SKM-1 treated with dmso at 0.1 percent for 144 hours (cell line): ENCODE measurements around the gene TRIM66.

ENCODE experiments used
- DNase-seq: peaks from one replicate; lab custom pipeline; 2025; ENCODE audit not compliant: unreplicated experiment; lab: John Stamatoyannopoulos, UW

Gene TRIM66, protein sequence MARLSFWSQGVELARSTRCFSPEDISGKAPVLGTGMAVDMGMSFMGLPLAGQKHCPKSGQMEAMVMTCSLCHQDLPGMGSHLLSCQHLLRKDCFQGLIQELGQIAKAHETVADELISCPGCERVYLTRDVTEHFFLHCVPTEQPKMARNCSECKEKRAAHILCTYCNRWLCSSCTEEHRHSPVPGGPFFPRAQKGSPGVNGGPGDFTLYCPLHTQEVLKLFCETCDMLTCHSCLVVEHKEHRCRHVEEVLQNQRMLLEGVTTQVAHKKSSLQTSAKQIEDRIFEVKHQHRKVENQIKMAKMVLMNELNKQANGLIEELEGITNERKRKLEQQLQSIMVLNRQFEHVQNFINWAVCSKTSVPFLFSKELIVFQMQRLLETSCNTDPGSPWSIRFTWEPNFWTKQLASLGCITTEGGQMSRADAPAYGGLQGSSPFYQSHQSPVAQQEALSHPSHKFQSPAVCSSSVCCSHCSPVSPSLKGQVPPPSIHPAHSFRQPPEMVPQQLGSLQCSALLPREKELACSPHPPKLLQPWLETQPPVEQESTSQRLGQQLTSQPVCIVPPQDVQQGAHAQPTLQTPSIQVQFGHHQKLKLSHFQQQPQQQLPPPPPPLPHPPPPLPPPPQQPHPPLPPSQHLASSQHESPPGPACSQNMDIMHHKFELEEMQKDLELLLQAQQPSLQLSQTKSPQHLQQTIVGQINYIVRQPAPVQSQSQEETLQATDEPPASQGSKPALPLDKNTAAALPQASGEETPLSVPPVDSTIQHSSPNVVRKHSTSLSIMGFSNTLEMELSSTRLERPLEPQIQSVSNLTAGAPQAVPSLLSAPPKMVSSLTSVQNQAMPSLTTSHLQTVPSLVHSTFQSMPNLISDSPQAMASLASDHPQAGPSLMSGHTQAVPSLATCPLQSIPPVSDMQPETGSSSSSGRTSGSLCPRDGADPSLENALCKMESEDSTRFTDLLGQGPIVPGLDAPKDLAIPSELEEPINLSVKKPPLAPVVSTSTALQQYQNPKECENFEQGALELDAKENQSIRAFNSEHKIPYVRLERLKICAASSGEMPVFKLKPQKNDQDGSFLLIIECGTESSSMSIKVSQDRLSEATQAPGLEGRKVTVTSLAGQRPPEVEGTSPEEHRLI (N-terminal part only)

GRCh38 chr11:8682303-8683114 lies at the start of gene TRIM66, which contains the start of gene RPL27A:
TSS of gene TRIM66 (minus strand) at chr11:8682665. CDS start at chr11:8672274, 10,391 bp downstream.
TSS of gene RPL27A (plus strand) at chr11:8682792. CDS start at chr11:8682814, 22 bp downstream.
- peak; percentile 94 for DNase-seq

GRCh38 chr11:8731647-8732323 lies 49.3 kb upstream of the TRIM66 start:
- DNase-seq: no peak

DNA sequence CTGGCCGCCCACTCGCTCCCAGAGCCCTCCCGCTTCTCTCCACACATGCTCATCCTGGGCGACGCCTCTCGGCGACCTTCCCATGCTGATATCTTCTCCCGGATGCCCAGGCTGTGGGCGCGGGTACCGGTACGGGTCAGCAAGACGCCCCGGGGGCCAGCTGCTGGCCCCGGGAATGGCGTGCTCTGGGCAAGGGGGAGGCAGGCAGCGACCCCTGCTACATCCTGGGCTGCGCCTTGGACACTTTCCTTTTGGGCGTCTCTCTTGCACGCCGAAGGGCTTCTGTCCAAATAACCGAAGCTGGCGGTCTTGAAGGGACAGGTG lies 48.2 kb upstream of the TRIM66 start:
- no peak for DNase-seq

GRCh38 chr11:8729837-8730696 lies 47.6 kb upstream of the TRIM66 start:
- DNase-seq: no peak

- DNase-seq: no peak
Observed at GRCh38 chr11:8729067-8729466, 46.6 kb upstream of the TRIM66 start.

GRCh38 chr11:8728563-8728962 lies 46.1 kb upstream of the TRIM66 start:
- DNase-seq: no peak

DNA sequence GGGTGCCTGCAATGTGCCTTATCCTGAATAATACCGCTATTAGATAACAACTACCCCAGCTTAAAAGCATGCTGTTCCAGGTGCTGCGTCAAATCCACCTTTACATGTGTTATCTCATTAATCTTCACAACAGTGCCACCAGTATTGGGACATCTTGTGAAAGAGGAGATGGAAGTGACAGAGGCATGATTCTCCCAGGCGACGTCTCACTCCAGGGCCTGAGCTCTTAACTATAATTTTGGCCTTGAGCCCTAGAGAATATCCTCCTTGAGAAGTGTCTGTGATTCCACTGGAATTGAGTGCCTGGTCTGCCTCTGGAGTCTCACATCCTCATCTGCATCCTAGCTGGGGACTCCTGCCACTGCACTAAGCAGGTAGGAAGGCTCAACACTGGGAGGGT lies 43.9 kb upstream of the TRIM66 start:
- DNase-seq: no peak

DNA sequence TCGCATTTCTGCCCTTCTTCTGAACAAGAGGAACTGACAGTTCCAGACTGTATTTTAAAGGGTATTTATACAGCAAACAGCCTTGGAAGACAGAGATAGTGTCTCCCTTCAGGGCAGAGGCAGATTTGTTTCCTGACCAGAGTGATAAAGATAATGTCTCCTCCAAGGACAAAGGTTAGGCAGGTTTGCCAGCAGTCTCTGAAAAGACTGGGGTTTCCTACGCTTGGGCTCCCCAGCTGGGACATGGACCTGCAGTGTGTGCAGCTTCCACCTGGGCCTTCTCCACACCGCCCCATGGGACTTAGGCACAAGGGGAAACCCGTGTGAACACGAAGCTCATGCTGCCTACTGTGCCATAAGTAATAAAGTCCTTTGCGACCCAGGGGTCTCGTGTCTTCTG lies 42.2 kb upstream of the TRIM66 start:
- no peak for DNase-seq

DNA sequence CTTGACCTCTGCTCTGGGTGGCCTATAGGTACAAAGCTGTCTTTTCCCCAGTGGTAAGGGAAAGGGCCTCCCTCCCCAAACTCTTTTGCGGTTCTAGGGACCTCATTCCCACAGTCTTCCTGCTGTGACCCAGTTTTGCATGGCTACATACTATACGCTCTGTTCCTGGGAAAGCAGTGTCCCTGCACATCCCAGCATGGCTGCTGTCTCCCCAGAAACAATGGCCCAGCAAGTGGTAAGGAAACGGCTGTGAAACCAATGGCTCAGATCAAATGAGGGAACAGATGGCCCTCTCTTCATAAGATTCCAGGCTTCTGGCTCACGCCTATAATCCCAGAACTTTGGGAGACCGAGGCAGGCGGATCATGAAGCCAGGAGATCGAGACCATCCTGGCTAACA lies 41.2 kb upstream of the TRIM66 start:
- no peak for DNase-seq

- no peak for DNase-seq
Observed at GRCh38 chr11:8722809-8723208, 40.3 kb upstream of the TRIM66 start.

- no peak for DNase-seq
Observed at GRCh38 chr11:8721609-8722500, 39.4 kb upstream of the TRIM66 start.

GRCh38 chr11:8720868-8721608 lies 38.6 kb upstream of the TRIM66 start:
- DNase-seq: no peak

DNA sequence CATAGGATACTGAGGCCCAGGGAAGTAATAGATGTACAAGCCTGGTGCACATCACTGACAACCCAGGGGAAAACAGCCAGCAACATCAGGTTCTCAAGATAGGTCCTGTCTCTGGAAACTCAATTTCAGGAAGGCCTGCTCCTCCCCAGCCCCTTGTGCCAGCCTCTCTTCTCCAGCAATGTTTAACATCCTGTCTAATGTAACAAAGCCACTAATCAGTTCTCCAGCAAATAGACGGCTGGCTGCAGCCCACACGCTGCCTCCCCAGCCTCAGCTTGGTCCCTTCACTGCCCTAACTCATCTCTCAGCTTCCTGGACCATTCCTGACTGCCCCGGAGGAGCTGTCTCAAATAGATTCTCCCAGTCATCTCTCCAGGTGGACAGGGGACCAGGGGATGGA lies 37.9 kb upstream of the TRIM66 start:
- DNase-seq: no peak

DNA sequence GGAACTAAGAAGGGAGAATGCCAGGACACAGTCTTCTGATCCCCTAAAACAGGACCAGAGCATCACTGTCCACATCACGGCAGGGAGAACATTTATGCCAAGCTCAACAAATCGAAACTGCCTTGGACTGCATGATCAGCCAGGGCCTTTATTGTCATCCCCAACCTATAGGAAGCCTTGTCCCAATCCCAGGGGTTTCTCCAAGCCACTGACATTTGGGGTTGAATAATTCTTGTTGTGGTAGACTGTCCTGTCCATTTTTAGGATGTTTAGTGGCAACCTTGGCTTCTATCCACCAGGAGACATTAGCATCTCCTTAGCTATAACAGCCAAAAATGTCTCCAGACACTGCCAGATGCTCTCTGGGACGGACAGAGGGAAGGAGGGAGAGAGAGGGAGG lies 37.3 kb upstream of the TRIM66 start:
- no peak for DNase-seq

DNA sequence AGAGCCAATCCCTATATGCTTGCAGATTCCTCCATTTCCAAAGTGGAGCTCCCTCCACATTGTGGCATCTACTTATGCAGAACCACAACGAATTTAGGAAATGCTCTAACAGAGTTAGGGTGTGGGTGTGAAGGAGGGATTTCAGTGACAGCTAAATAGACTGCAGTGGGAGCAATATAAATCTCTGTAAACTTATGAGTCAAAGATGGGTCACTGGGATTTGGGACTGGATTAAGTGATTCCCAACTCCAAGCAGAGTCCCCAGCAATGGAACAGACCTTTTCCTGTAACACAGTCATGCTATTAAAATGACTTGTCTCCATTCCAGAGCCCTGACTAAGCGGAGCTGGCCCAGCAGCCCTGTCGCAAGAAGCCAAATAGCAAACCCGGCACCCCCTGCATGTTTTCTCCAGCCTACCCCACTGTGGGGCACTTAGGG lies 36.8 kb upstream of the TRIM66 start:
- DNase-seq: no peak

- peak; percentile 71 for DNase-seq
Observed at GRCh38 chr11:8717876-8718753, 35.6 kb upstream of the TRIM66 start.

GRCh38 chr11:8717544-8717875 lies 35.0 kb upstream of the TRIM66 start:
- no peak for DNase-seq
